ENCODE measurements around the gene VPS37D.

VPS37D gene

DNA sequence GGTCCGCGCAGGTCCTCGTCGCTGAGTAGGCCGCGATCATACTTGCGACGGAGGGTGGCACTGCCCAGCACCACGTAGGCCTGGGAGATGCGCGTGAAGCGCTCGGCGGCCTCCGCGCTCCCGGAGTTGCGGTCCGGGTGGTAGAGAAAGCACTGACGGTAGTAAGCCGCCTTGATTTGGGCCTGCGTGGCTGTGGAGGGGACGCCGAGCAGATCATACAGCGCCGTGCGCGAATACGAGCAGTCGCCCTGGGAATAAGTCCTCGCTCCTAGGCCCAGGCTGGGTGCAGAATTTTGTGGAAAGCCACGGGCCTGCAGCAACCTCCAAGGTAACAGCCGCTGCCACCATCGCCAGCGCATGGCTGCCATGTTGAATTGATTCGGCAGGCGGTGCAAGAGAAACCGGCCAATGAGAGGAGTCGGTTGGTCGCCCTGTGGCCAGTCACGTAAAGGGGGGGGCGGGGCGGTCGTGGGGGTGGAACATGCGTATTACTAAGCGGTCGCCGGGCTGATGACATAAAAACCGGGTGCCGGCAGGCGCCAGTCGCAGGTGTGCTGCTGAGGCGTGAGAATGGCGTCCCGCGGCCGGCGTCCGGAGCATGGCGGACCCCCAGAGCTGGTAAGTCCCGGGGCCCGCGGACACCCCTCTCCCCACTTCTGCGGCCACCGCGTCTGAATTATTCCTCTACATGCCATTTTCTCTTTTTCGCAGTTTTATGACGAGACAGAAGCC is 15.6 kb downstream of the VPS37D start, which contains the start of the genes BUD23 and DNAJC30 (continued):
- no peak for TF ChIP-seq GLI4 (tag by site-specific recombination; IDR thresholded peaks at IDR 0.05)
- TF ChIP-seq, protein P1, sequence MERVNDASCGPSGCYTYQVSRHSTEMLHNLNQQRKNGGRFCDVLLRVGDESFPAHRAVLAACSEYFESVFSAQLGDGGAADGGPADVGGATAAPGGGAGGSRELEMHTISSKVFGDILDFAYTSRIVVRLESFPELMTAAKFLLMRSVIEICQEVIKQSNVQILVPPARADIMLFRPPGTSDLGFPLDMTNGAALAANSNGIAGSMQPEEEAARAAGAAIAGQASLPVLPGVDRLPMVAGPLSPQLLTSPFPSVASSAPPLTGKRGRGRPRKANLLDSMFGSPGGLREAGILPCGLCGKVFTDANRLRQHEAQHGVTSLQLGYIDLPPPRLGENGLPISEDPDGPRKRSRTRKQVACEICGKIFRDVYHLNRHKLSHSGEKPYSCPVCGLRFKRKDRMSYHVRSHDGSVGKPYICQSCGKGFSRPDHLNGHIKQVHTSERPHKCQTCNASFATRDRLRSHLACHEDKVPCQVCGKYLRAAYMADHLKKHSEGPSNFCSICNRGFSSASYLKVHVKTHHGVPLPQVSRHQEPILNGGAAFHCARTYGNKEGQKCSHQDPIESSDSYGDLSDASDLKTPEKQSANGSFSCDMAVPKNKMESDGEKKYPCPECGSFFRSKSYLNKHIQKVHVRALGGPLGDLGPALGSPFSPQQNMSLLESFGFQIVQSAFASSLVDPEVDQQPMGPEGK (tag by site-specific recombination; IDR thresholded peaks at IDR 0.05): 0 out of 2 replicates have a peak, but pooled peaks have one; percentile 9
- no peak for TF ChIP-seq OSR2 (tag by site-specific recombination; IDR thresholded peaks at IDR 0.05)
- TF ChIP-seq ZBTB21 (tag by site-specific recombination; IDR thresholded peaks at IDR 0.05): peak; percentile 28; the same call in 1 of the 2 replicates
- peak; percentile 90 for TF ChIP-seq ZNF335 (tag by site-specific recombination; conservative IDR thresholded peaks at IDR 0.05)
- no peak for TF ChIP-seq ZNF510 (tag by site-specific recombination; IDR thresholded peaks at IDR 0.05; ENCODE audit: insufficient replicate concordance)

- ChIA-PET POLR2A (interaction anchor here (0.5 to 1.3 kb wide), 8 partner anchors 11 to 1903 kb away, joined by 3 to 7 read pairs (median 4); no protein-coding TSS in a partner anchor), CTCF (interaction anchor here (0.6 to 1.4 kb wide), 3 partner anchors 16 to 75 kb away, joined by 3 to 6 read pairs (median 3); no protein-coding TSS in a partner anchor)
- H3K27ac ChIP-seq (ENCODE audit: extremely low read depth, low read depth, low read length): peak overlapping the region; percentile 74
- TF ChIP-seq REST (tag by site-specific recombination; IDR thresholded peaks at IDR 0.05): 0 out of 2 replicates have a peak, but pooled peaks have one; percentile 13
- no peak for TF ChIP-seq ZNF19 (tag by site-specific recombination; IDR thresholded peaks at IDR 0.05; ENCODE audit: low read depth)
- TF ChIP-seq ZNF473 (tag by site-specific recombination; IDR thresholded peaks at IDR 0.05): no peak
- no peak for TF ChIP-seq ZNF10 (tag by site-specific recombination; IDR thresholded peaks at IDR 0.05)
- TF ChIP-seq, protein P2, sequence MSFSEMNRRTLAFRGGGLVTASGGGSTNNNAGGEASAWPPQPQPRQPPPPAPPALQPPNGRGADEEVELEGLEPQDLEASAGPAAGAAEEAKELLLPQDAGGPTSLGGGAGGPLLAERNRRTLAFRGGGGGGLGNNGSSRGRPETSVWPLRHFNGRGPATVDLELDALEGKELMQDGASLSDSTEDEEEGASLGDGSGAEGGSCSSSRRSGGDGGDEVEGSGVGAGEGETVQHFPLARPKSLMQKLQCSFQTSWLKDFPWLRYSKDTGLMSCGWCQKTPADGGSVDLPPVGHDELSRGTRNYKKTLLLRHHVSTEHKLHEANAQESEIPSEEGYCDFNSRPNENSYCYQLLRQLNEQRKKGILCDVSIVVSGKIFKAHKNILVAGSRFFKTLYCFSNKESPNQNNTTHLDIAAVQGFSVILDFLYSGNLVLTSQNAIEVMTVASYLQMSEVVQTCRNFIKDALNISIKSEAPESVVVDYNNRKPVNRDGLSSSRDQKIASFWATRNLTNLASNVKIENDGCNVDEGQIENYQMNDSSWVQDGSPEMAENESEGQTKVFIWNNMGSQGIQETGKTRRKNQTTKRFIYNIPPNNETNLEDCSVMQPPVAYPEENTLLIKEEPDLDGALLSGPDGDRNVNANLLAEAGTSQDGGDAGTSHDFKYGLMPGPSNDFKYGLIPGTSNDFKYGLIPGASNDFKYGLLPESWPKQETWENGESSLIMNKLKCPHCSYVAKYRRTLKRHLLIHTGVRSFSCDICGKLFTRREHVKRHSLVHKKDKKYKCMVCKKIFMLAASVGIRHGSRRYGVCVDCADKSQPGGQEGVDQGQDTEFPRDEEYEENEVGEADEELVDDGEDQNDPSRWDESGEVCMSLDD (tag by site-specific recombination; IDR thresholded peaks at IDR 0.05): peak; percentile 83
- TF ChIP-seq SP7 (tag by site-specific recombination; IDR thresholded peaks at IDR 0.05): no peak
- TF ChIP-seq EGR2 (tag by site-specific recombination; IDR thresholded peaks at IDR 0.05; ENCODE audit: low read depth): no peak
- peak; percentile 9 for TF ChIP-seq ZBTB11 (tag by site-specific recombination; conservative IDR thresholded peaks at IDR 0.05; ENCODE audit: low read depth)
- TF ChIP-seq ZNF335 (tag by site-specific recombination; conservative IDR thresholded peaks at IDR 0.05): no peak
- TF ChIP-seq ZNF701 (tag by site-specific recombination; IDR thresholded peaks at IDR 0.05): no peak
- peak; percentile 47 for TF ChIP-seq ZNF341 (tag by site-specific recombination; IDR thresholded peaks at IDR 0.05; ENCODE audit: low read depth)
- TF ChIP-seq ZNF433 (tag by site-specific recombination; IDR thresholded peaks at IDR 0.05; ENCODE audit: low read depth): no peak
- peaks cover 3% of the 10 kb centered on the region; the same call in 1 of the 2 replicates for H3K4me1 ChIP-seq (ENCODE audit: control insufficient read depth, insufficient read depth, low read length)
- H3K36me3 ChIP-seq (ENCODE audit: control insufficient read depth in 2 of 2, insufficient read depth in 1 of 2, low read length in 2 of 2): peaks cover 16 to 33% of the 10 kb centered on the region in 2 experiments; a peak in 2 of 3 replicates
- no peaks in the 10 kb centered on the region for H3K9me3 ChIP-seq (ENCODE audit: control insufficient read depth, insufficient read depth, low read depth, low read length)
- peak overlapping the region; percentile 91 for H3K4me3 ChIP-seq (ENCODE audit: low read depth, low read length)
Observed at GRCh38 chr7:73683788-73684693, 16.4 kb downstream of the VPS37D start.

All from HEK293 (cell line).